Ovary (tissue), 3 donors: ENCODE results near the gene SHTN1.

ENCODE experiments used
- CTCF ChIP-seq, 3 donors: fragments of 450-650 bp in 2 of 3; fragments of 200-600 bp in 1 of 3; IDR thresholded peaks; one replicate each; pipeline versions ENCODE4 v1.5.1 to v1.8.0; 2016 to 2022; ENCODE audit warnings: antibody characterized with exemption in 3 of 3, mild to moderate bottlenecking in 1 of 3
- POLR2A ChIP-seq: fragments of 450-650 bp; IDR thresholded peaks from one replicate; pipeline ENCODE4 v1.6.1; 2017; ENCODE audit warnings: antibody characterized with exemption, mild to moderate bottlenecking, moderate library complexity
- donor health status: DM: no; HTN: no; CAD: no.

GRCh38 chr10:116931806-116932205 lies 73.2 kb downstream of the SHTN1 start:
- TF ChIP-seq CTCF (IDR thresholded peaks at IDR 0.05), result no peak
- no peak for TF ChIP-seq POLR2A
